Lung (tissue), 12 donors: ENCODE data around the gene TMEM45A. TPM values are rescaled to one million over a fixed set of nuclear protein-coding genes. Genes with fewer than 3 reads are reported as not detected.
"Not testable (repeated sequence)": the region's sequence is repeated elsewhere in the genome, so short reads cannot be mapped to it uniquely, and the experiment has no call there.

ENCODE experiments used
- ATAC-seq: fragments of 200-7000 bp; cut with Tn5 transposase; one replicate; pipeline ENCODE4 v1.9.1; 2020; ENCODE audit warnings: moderate number of reproducible peaks; ENCODE audit not compliant: insufficient read depth, low FRiP score
- DNase-seq, 3 donors: peaks; one replicate each; pipeline ENCODE4 v3.0.0-alpha.2; 2013 to 2017
- H3K27ac ChIP-seq, 2 donors: one replicate each; pipeline ENCODE4 v1.5.1; 2013; ENCODE audit warnings: mild to moderate bottlenecking in 2 of 2, moderate library complexity in 2 of 2, control low read depth in 1 of 2, inconsistent platforms in 1 of 2, low read depth in 1 of 2, low read length in 1 of 2
- H3K27me3 ChIP-seq, 3 donors: one replicate each; pipeline ENCODE4 v1.5.1; 2013; ENCODE audit warnings: low read length in 2 of 3; ENCODE audit not compliant: control insufficient read depth in 3 of 3, insufficient read depth in 3 of 3
- H3K36me3 ChIP-seq, 4 donors: one replicate each; pipeline ENCODE4 v1.5.1; 2013; ENCODE audit warnings: low read length in 4 of 4, mild to moderate bottlenecking in 1 of 4, moderate library complexity in 1 of 4; ENCODE audit not compliant: control insufficient read depth in 4 of 4, insufficient read depth in 4 of 4
- H3K4me1 ChIP-seq, 5 donors: one replicate each; pipeline ENCODE4 v1.5.1; 2013; ENCODE audit warnings: low read length in 5 of 5, mild to moderate bottlenecking in 2 of 5, moderate library complexity in 1 of 5; ENCODE audit not compliant: control insufficient read depth in 5 of 5, insufficient read depth in 5 of 5
- H3K4me3 ChIP-seq: one replicate; pipeline ENCODE4 v1.5.1; 2013; ENCODE audit warnings: mild to moderate bottlenecking, control low read depth, moderate library complexity
- H3K9ac ChIP-seq, 2 donors: one replicate each; pipeline ENCODE4 v1.5.1; 2013; ENCODE audit warnings: low read length in 2 of 2, control low read depth in 1 of 2; ENCODE audit not compliant: insufficient read depth in 1 of 2
- H3K9me3 ChIP-seq, 4 donors: one replicate each; pipeline ENCODE4 v1.5.1; 2013; ENCODE audit warnings: low read length in 3 of 4, mild to moderate bottlenecking in 1 of 4, moderate library complexity in 1 of 4; ENCODE audit not compliant: control insufficient read depth in 4 of 4, insufficient read depth in 3 of 4
- WGBS, 2 donors: extraction: QIAGEN DNeasy Blood & Tissue Kit; methylation state at CpG; one replicate each; pipeline ENCODE4 v1.1.7; 2013; 5-methylcytosine and 5-hydroxymethylcytosine counted together
- polyA plus RNA-seq, 2 donors: library from polyadenylated mRNA; stranded (reverse); fragments of 200-250 nt; gene quantifications; one replicate each; pipeline ENCODE4 v1.2.1, GENCODE V29; 2013
- total RNA-seq, 2 donors: library from RNA; depleted of rRNA in 1 of 2; stranded (reverse); fragments of >200 nt in 1 of 2; gene quantifications; one replicate each; pipeline ENCODE4 v1.2.1, GENCODE V29; 2014 to 2021
- TF ChIP-seq, protein P1 (sequence below): IDR thresholded peaks from 2 replicates; pipeline ENCODE4 v1.5.1; 2012; ENCODE audit warnings: mild to moderate bottlenecking; ENCODE audit errors: control extremely low read depth, extremely low read depth
- donor health status: control.
- donor health status: control.
- donor health status: Bipolar disorder and iron deficiency.
- donor health status: healthy.
- donor health status: DM: yes; HTN: yes; CAD: no.

TMEM45A gene
- total and polyA plus RNA-seq, 4 donors = 7.8 to 37.6 (median 26.0) TPM

GRCh38 chr3:100540791-100541334 is 48.4 kb downstream of the TMEM45A start:
- Histone ChIP-seq H3K9me3 (peaks cover 0 to 6% (median 0%) of the 10 kb centered on the region in 4 donors), H3K4me3 (no peak overlapping the region), H3K9ac (no peak overlapping the region), H3K27me3 (no peaks in the 10 kb centered on the region), H3K27ac (no peak overlapping the region), H3K36me3 (peaks cover 0 to 9% (median 4%) of the 10 kb centered on the region in 4 donors), H3K4me1 (no peaks in the 10 kb centered on the region)
- WGBS, 2 donors = 96 to 98% methylated on average over 2 of the region's 2 CpGs
- no peak for ATAC-seq
- TF ChIP-seq, protein P1, sequence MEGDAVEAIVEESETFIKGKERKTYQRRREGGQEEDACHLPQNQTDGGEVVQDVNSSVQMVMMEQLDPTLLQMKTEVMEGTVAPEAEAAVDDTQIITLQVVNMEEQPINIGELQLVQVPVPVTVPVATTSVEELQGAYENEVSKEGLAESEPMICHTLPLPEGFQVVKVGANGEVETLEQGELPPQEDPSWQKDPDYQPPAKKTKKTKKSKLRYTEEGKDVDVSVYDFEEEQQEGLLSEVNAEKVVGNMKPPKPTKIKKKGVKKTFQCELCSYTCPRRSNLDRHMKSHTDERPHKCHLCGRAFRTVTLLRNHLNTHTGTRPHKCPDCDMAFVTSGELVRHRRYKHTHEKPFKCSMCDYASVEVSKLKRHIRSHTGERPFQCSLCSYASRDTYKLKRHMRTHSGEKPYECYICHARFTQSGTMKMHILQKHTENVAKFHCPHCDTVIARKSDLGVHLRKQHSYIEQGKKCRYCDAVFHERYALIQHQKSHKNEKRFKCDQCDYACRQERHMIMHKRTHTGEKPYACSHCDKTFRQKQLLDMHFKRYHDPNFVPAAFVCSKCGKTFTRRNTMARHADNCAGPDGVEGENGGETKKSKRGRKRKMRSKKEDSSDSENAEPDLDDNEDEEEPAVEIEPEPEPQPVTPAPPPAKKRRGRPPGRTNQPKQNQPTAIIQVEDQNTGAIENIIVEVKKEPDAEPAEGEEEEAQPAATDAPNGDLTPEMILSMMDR = no peak
- no peak for DNase-seq

- WGBS, 2 donors = 89 to 93% methylated on average over 3 of the region's 3 CpGs
- H3K36me3 ChIP-seq, H3K9me3 ChIP-seq, H3K27me3 ChIP-seq, ATAC-seq, H3K4me3 ChIP-seq, H3K4me1 ChIP-seq, DNase-seq, H3K27ac ChIP-seq, H3K9ac ChIP-seq: not testable (repeated sequence)
These were observed 49.0 kb downstream of the TMEM45A start for GRCh38 chr3:100541428-100541827.

- DNase-seq = no peak
- no peak for ATAC-seq
- peaks cover 0 to 10% (median 3%) of the 10 kb centered on the region in 4 donors for H3K36me3 ChIP-seq
- H3K9ac ChIP-seq = no peak overlapping the region
- TF ChIP-seq, protein P1 = no peak
- H3K4me1 ChIP-seq = no peaks in the 10 kb centered on the region
- no peak overlapping the region for H3K27ac ChIP-seq
- no peak overlapping the region for H3K4me3 ChIP-seq
- peaks cover 0 to 6% (median 0%) of the 10 kb centered on the region in 4 donors for H3K9me3 ChIP-seq
- 82 to 84% methylated on average over 2 of the region's 2 CpGs for WGBS, 2 donors
- H3K27me3 ChIP-seq = no peaks in the 10 kb centered on the region
These were observed 53.0 kb downstream of the TMEM45A start for GRCh38 chr3:100545371-100545770.

GRCh38 chr3:100546020-100546744 is 53.8 kb downstream of the TMEM45A start:
- Histone ChIP-seq H3K4me3 (no peak overlapping the region), H3K27ac (no peak overlapping the region), H3K9me3 (peaks cover 0 to 4% (median 0%) of the 10 kb centered on the region in 4 donors), H3K9ac (no peak overlapping the region), H3K36me3 (peaks cover 0 to 10% (median 3%) of the 10 kb centered on the region in 4 donors), H3K27me3 (no peaks in the 10 kb centered on the region), H3K4me1 (no peaks in the 10 kb centered on the region)
- ATAC-seq = no peak
- no peak for DNase-seq
- TF ChIP-seq, protein P1 = no peak
- WGBS, 2 donors = 84 to 87% methylated on average over 3 of the region's 3 CpGs
